Peyer's patch (tissue), 4 donors: ENCODE measurements around the gene DIP2A.

Experiments
- CTCF ChIP-seq, 6 experiments: fragments of 450-650 bp in 4 of 6; fragments of 200-600 bp in 2 of 6; sonication (generic) in 1 of 6; IDR thresholded peaks; one replicate each; pipeline ENCODE4 v1.5.1; 2017 to 2019; ENCODE audit warnings: antibody characterized with exemption in 6 of 6, mild to moderate bottlenecking in 3 of 6, moderate library complexity in 1 of 6
- POLR2A ChIP-seq, 2 donors: fragments of 450-650 bp; IDR thresholded peaks; one replicate each; pipeline ENCODE4 v1.5.1; 2017; ENCODE audit warnings: antibody characterized with exemption in 2 of 2, mild to moderate bottlenecking in 2 of 2, moderate library complexity in 2 of 2

- TF ChIP-seq CTCF (IDR thresholded peaks at IDR 0.05): no peak
- no peak for TF ChIP-seq POLR2A (IDR thresholded peaks at IDR 0.05)
Observed at GRCh38 chr21:46410516-46410915, 48.2 kb upstream of the DIP2A start.
